ENCODE results near the gene ANKRD44.

Gene ANKRD44

DNA sequence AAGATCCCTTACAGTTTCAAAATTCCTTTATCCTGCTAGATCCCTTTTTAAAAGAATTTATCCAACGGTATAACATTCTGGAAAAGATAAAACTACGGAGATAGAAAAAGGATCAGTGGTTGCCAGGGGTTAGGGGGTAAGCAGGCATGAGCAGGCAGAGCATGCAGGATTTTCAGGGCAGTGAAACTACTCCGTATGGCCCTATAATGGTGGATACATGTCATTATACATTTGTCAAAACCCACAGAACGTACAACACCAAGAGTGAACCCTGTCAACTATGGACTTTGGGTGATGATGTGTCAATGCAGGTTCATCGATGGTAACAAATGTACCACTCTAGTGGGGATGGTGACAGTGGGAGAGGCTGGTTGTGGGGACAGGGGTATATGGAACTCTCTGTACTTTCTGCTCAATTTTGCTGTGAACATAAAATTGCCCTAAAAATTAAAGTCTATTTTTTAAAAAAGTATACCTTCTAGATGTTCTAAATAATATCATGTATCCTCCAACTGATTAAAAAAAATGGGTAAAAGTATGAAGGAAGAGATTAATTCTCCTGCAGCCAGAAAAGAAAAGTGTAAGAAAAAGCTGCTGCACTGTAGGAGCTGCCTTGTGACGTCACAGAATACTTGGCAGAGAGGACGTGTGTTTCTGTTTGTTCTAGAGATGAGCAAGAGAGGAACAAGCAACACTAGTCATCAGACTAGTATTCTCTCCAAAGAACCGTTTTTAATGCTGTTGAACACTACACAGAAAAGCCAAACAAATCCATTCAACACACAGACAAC, 23.6 kb downstream of the ANKRD44 start:
- no peak for DNase-seq

DNA sequence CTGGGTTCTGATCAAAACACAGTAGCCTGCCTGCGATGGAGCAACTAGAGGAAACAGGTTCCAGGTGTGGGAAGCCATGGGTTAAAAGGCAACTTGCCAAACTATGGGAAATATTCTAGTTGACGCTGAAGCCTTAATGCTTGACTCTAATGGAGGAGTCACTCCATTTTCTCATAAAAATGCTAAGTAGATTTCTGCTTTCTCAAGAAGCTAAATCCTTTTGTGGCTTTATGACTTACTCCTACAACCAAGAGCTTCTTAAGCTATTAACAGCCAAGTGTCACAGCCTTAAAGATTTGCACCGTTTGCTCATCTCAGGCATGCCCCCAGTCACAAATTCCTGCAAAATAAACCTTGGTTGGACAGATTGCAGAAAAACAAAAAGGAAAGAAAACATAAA, 25.2 kb downstream of the ANKRD44 start:
- DNase-seq = no peak

GRCh38 chr2:197284956-197285355, 25.6 kb downstream of the ANKRD44 start:
- DNase-seq = no peak

- DNase-seq = no peak
Measured at GRCh38 chr2:197281421-197281820, 29.2 kb downstream of the ANKRD44 start.

DNA sequence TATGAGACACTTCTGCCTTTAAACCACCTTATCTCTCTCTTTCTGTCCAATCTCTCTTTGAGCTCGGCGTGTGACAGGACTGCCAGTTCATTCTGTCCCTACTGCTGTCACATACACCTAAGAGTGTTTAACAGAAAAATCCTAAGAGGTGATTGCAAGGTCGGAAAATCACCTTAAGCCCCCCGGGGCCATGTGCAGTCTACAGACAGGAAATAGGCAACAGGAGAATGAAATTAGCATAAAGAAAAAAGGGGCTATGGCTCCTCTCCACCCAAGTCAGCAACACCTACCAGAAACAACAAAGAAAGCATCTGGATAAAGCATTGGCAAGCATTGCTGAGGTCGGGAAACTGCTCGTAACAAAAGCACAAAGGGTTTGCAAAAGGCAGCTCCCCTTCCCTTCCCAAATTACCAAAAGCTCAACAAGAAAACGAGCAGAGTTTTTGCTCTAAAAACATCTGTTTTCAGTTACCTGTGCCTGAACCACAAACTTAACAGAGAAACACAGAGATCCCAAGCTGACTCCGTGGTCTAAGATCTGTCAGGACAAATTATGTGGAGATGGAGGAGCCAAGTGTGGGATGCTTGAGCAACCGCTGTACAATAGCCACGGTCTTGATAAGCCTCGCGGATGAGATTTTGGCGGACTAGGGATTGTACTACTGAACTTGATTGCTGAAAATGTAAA, 30.4 kb downstream of the ANKRD44 start:
- DNase-seq = no peak

DNA sequence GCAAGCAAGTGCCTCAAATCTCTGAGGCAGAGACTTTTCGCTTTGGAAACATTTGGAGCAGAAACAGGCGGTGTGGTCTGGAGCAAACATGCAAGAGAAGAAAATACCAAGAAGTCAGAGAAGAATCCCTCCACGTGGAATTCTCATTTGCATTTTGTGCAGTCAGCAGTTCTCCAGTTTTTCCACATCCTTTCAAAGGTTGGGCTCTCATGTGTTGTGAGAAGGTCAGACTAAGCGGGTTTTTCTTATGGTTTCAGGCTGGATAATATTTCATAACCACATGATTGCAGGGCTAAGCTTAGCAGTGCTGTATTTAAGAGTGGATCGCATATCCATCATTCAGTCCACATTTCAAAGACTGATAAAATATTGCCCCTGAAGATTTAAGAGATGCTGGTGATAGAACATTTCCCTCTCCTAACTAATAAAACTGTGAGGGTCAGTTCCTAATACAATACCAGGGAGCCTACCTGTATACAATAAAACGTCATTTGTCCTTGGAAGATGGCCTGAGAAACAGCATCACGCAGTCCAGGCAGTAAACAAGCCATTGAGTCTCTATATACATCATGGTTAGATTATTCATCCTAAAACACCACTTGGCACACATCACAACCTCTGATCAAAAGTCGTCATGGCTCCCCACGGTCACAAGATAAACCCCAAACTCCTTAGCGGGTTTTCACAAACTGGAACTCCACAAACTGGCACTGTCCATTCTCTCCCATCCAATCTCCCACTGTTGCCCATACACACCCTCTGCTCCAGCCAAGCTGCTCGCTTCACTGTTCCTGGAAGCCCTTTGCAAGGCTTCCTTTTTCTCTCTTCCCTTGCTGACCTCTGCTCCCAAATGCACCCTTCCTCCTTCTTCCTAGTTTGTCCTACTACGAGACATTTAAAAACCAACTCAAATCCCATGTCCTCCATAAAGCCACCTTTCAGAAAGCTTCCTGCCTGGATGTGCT, 31.5 kb downstream of the ANKRD44 start:
- no peak for DNase-seq

- DNase-seq = no peak
Measured at GRCh38 chr2:197277794-197278193, 32.8 kb downstream of the ANKRD44 start.

- DNase-seq = no peak
Measured at GRCh38 chr2:197276156-197276555, 34.4 kb downstream of the ANKRD44 start.

DNA sequence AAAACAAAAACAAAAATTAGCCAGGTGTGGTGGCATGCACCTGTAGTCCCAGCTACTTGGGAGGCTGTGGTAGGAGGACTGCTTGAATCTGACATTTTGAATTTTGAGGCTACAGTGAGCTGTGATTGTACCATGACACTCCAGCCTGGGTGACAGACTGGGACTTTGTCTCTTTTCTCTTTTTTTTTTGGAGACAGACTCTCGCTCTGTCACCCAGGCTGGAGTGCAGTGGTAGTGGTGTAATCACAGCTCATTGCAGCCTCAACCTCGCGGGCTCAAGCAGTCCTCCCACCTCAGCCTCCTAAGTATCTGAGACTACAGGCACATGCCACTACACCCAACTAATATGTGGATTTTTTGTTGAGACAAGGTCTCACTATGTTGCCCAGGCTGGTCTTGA, 35.6 kb downstream of the ANKRD44 start:
- no peak for DNase-seq

GRCh38 chr2:197274349-197274748, 36.2 kb downstream of the ANKRD44 start:
- DNase-seq = no peak

DNA sequence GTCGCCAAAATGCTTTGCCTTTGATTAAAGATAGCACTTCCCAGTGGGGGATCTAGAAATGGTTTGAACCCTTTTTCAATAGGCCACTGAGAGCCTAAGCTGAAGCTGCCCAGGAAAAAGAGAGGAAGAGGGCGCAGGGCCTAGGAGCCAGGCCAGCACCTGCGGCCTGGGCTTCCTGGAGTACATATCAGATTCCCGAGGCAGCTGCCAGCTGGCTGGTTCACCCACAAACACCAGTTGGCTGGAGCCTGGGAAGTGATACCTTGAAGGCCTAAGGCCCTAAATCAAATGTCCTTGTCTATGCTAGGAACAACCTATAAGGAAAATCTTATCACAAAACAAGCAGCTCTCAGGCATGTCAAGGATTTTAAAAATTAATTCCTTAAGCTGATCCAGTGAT, 37.1 kb downstream of the ANKRD44 start:
- DNase-seq = no peak

DNA sequence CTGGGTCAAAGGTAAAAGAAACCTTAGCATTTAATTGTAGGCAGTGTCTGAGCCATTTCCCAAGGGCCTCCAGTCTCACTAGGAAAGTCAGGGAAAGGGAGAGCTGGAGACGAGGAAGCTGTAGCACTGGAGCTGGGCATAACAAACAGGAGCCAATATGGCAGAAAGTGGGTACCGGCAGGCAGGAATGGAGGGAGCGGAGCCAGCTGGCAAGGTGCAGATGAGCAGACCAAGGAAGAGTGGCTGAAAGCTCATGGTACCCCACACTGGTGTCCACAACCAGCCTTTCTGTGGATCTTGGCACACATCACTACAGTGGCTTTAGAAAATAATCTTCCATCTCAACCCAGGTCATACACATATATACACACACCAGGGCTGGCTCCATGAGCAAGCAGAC, 40.0 kb downstream of the ANKRD44 start:
- no peak for DNase-seq

GRCh38 chr2:197269815-197270214, 40.8 kb downstream of the ANKRD44 start:
- DNase-seq = no peak

- DNase-seq = no peak
Measured at GRCh38 chr2:197268786-197269584, 41.6 kb downstream of the ANKRD44 start.

GRCh38 chr2:197266477-197266876, 44.1 kb downstream of the ANKRD44 start:
- no peak for DNase-seq

- DNase-seq = no peak
Measured at GRCh38 chr2:197265924-197266323, 44.7 kb downstream of the ANKRD44 start.

DNA sequence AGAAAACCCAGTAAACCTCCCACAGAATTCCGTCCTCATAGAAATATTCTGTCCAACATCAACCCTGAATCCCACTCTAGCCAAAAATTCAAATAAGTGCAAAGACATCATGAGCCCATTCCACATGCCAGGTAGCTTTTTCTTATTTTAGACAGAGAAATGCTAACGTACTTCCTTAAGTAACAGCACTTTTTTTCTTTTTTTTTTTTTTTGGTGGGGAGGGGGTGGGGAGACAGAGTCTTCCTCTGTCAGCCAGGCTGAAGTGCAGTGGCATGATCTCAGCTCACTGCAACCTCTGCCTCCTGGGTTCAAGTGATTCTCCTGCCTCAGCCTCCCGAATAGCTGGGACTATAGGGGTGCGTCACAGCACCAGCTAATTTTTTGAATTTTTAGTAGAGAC, 45.5 kb downstream of the ANKRD44 start:
- no peak for DNase-seq

- no peak for DNase-seq
Measured at GRCh38 chr2:197264332-197264731, 46.2 kb downstream of the ANKRD44 start.

DNA sequence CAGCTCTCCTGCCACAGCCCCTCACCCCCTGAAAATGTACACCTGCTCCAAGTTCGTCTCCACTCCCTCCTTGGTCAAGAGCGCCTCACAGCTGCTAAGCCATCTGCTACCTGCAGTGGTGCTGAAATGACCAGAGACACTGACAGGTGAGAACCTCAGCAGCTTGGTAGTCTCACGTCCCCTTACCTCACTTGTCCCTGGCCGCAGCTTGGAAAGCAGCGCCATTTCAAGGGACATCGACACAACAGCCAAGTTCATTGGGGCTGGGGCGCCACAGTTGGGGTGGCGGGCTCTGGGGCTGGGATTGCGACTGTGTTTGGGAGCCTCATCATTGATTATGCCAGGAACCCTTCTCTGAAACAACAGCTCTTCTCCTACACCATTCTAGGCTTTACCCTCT, 47.5 kb downstream of the ANKRD44 start:
- DNase-seq = no peak

DNA sequence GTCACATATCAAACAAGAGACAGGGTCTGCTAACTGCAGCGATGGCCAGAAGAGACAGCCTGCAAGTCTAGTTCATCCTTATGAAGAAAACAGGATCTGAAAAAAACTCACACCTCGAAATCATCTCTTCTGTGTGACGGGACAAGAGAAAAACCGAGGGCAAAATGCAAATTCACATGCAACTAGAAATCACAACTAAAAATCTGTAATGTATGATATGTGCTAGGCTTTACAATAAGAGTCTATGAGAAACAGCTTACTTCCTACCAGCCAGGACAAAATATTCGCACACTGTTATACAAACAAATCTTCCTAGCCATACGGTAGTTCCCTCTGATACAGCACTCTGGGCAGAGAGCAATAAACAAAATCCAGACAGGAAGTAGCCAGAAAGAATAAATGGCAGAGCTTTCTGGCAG, 48.8 kb downstream of the ANKRD44 start:
- DNase-seq = no peak

DNA sequence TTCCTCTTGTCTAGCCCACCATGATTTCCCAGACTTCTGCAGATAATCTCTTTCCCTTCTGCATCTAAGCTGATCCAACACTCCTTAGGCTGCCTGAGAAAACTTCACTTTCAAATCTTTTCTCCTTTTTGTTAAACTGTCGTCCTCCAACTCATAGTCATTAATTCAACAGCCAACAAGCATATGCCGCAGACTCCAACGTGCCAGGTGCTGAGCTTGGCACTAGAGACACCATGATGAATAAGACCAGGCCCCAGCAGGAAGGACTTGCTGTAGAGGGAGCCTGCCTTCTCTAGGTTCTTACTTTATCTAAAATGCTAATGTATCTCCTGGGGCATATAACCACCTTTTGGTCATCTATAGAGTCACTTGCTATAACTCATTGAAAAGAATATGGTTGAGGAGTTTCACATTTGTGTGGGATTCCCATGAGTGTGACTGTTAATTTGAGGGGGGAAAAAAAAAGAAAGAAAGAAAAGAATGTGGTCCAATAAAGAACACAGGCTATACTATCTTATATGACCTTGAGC, 51.0 kb downstream of the ANKRD44 start:
- no peak for DNase-seq

GRCh38 chr2:197258580-197258979, 52.0 kb downstream of the ANKRD44 start:
- no peak for DNase-seq

Measured in right forelimb (tissue), 1 donor.